Gastrocnemius medialis (tissue), 4 donors: Measurements from ENCODE around the gene POLR3E.

Source experiments
- POLR2A ChIP-seq, 2 donors: fragments of 450-650 bp; IDR thresholded peaks; one replicate each; pipeline ENCODE4 v1.6.1; 2017; ENCODE audit warnings: antibody characterized with exemption in 2 of 2, mild to moderate bottlenecking in 2 of 2, moderate library complexity in 2 of 2
- TF ChIP-seq, protein P1 (sequence below), 5 experiments: fragments of 450-650 bp in 3 of 5; fragments of 200-600 bp in 2 of 5; sonication (generic) in 2 of 5; IDR thresholded peaks in 4 of 5; conservative IDR thresholded peaks in 1 of 5; 1 replicate in 4 of 5; 2 replicates in 1 of 5; pipeline ENCODE4 v1.5.1; 2016 to 2019; ENCODE audit warnings: antibody characterized with exemption in 5 of 5, mild to moderate bottlenecking in 3 of 5, moderate library complexity in 3 of 5

DNA sequence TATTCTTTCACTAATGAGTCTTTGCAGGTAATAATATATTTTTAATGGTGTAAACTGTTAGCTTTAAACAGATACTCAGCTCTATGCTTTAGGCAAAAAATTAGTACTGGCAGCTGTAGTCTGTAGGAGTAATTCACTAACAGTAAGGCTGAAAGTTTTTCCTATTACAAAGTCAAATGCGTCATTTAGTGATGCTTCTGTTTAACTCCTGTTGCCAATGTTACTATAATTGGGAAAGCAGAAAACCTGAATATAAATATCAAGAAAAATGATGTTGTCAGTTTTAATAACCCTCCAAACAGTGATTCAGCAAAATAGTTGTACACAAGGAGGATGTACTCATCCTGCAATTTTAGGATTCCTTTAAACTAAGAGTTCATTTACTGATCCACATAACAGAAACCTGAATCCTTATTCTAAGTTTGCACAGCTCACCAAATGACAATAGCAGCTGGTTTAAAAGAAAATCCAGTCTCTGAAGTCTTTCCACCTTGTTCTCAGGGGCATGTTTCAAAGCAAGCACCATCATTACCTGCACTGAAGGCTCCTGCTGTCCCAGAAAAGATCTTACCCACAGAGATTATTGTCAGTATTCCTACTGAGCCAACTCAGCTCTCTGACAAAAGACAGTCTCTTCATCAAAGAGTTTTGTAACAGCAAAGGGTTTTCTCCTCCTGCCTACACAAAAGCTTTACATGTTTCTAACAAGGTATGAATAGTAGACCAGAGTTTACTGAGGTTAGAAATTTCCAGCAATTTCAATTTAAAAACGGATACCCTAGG is 73.0 kb downstream of the POLR3E start:
- TF ChIP-seq, protein P1, sequence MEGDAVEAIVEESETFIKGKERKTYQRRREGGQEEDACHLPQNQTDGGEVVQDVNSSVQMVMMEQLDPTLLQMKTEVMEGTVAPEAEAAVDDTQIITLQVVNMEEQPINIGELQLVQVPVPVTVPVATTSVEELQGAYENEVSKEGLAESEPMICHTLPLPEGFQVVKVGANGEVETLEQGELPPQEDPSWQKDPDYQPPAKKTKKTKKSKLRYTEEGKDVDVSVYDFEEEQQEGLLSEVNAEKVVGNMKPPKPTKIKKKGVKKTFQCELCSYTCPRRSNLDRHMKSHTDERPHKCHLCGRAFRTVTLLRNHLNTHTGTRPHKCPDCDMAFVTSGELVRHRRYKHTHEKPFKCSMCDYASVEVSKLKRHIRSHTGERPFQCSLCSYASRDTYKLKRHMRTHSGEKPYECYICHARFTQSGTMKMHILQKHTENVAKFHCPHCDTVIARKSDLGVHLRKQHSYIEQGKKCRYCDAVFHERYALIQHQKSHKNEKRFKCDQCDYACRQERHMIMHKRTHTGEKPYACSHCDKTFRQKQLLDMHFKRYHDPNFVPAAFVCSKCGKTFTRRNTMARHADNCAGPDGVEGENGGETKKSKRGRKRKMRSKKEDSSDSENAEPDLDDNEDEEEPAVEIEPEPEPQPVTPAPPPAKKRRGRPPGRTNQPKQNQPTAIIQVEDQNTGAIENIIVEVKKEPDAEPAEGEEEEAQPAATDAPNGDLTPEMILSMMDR (IDR thresholded peaks at IDR 0.05 in 4 of 5, conservative IDR thresholded peaks at IDR 0.05 in 1 of 5): no peak
- no peak for TF ChIP-seq POLR2A (IDR thresholded peaks at IDR 0.05)
